MM.1S (cell line): ENCODE results near the gene NFATC1.

Experiments
- DNase-seq: peaks from one replicate; pipeline ENCODE4 v3.0.0-alpha.2; 2015
- H2AFZ ChIP-seq: fragments of 300-600 bp; sonication (generic); 2 replicates; pipeline ENCODE4 v1.6.0; 2016; ENCODE audit warnings: antibody characterized with exemption, low read length
- H3F3A ChIP-seq: fragments of 300-600 bp; sonication (generic); 2 replicates; pipeline ENCODE4 v1.6.1; 2016; ENCODE audit warnings: mild to moderate bottlenecking, antibody characterized with exemption, low read length, moderate library complexity, mixed read lengths; ENCODE audit not compliant: insufficient read depth
- H3K27ac ChIP-seq: fragments of 300-600 bp; sonication (generic); 2 replicates; pipeline ENCODE4 v1.5.1; 2016; ENCODE audit warnings: mild to moderate bottlenecking, low read length
- H3K27me3 ChIP-seq: fragments of 300-600 bp; sonication (generic); replicated peaks from 2 replicates; pipeline ENCODE4 v1.6.0; 2016; ENCODE audit warnings: low read length; ENCODE audit not compliant: insufficient read depth
- H3K36me3 ChIP-seq: fragments of 300-600 bp; sonication (generic); replicated peaks from 2 replicates; pipeline ENCODE4 v1.6.1; 2016; ENCODE audit warnings: mild to moderate bottlenecking, low read length, mixed read lengths; ENCODE audit not compliant: insufficient read depth
- H3K4me1 ChIP-seq: fragments of 300-600 bp; sonication (generic); 2 replicates; pipeline ENCODE4 v1.6.1; 2016; ENCODE audit warnings: low read length, mixed read lengths
- H3K4me2 ChIP-seq: fragments of 300-600 bp; sonication (generic); 2 replicates; pipeline ENCODE4 v1.6.0; 2016; ENCODE audit warnings: low read depth, low read length
- H3K4me3 ChIP-seq: fragments of 300-600 bp; sonication (generic); 2 replicates; pipeline ENCODE4 v1.5.1; 2016; ENCODE audit warnings: low read length, mixed read lengths
- H3K79me2 ChIP-seq: fragments of 300-600 bp; sonication (generic); 2 replicates; pipeline ENCODE4 v1.6.1; 2016; ENCODE audit warnings: mixed run types, low read length, mixed read lengths
- H3K9ac ChIP-seq: fragments of 300-600 bp; sonication (generic); 2 replicates; pipeline ENCODE4 v1.6.1; 2016; ENCODE audit warnings: low read length, mixed read lengths
- H3K9me2 ChIP-seq: fragments of 300-600 bp; sonication (generic); replicated peaks from 2 replicates; pipeline ENCODE4 v1.6.1; 2016; ENCODE audit warnings: mild to moderate bottlenecking, low read length, mixed read lengths; ENCODE audit not compliant: insufficient read depth
- H3K9me3 ChIP-seq: fragments of 300-600 bp; sonication (generic); replicated peaks from 2 replicates; pipeline ENCODE4 v1.6.1; 2016; ENCODE audit warnings: mild to moderate bottlenecking, low read length, mixed read lengths; ENCODE audit not compliant: insufficient read depth
- H4K20me1 ChIP-seq: fragments of 300-600 bp; sonication (generic); 2 replicates; pipeline ENCODE4 v1.6.1; 2016; ENCODE audit warnings: mild to moderate bottlenecking, low read length, moderate library complexity, mixed read lengths; ENCODE audit not compliant: insufficient read depth
- CTCF ChIP-seq: fragments of 300-600 bp; sonication (generic); IDR thresholded peaks from 2 replicates; pipeline ENCODE4 v1.5.1; 2016; ENCODE audit warnings: antibody characterized with exemption, low read length, mixed read lengths
- EZH2 ChIP-seq: fragments of 300-600 bp; sonication (generic); optimal IDR thresholded peaks from 2 replicates; pipeline ENCODE3; 2017; ENCODE audit warnings: low read depth, mild to moderate bottlenecking, antibody characterized with exemption, low read length, mixed read lengths
- EZH2phosphoT487 ChIP-seq: fragments of 300-600 bp; sonication (generic); IDR thresholded peaks from 2 replicates; pipeline ENCODE4 v1.6.1; 2018; ENCODE audit warnings: antibody characterized with exemption, low read length

The NFATC1 gene

DNA sequence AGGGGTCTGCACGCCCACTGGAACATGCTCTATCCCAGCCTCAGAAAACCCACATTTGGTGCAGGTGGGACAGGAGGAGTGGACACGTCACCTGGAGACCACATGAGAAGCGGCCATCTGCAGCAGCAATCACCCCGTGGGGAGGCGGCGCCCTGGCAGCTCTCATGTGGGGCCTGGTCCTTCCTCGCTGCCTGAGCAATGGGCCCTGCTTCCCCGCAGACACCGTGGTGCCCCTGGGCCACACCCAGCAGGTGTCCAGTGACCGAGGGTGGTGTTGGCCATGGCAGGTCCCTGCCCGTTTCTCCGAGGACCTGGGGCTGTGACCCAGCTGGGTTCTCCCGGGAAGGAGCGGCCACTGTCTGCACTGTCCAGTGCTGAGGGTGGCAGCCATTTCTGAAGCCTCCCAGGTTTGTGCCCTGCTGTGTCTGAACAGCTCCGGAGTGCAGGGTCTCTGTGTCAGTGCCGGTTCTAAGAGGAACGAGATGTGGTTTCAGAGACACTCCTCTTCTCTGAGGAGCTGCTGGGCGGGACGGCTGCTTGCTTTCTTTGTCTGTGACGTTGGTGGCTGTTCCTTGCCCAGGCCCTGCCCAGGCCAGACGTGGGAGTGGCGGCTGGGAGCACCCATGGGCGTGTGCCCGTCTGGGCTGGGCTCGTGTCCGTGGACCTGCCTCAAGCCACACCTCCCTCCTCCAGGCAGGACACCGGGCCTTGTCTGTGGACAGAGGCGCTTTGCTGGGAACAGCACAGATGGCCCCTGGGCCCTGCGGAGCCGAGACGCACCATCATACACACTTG, 44.8 kb downstream of the NFATC1 start:
- Histone ChIP-seq H3K4me1 (no peaks in the 10 kb centered on the region), H3K27me3 (no peaks in the 10 kb centered on the region), H3K9ac (no peak overlapping the region)

GRCh38 chr18:79441420-79441819, 45.7 kb downstream of the NFATC1 start:
- no peak overlapping the region for H3K9ac ChIP-seq
- H3K27ac ChIP-seq = no peak overlapping the region
- H3F3A ChIP-seq = no peaks in the 10 kb centered on the region
- no peaks in the 10 kb centered on the region for H3K9me3 ChIP-seq
- no peak for TF ChIP-seq EZH2phosphoT487
- H3K4me2 ChIP-seq = no peak overlapping the region
- no peak overlapping the region for H2AFZ ChIP-seq
- H3K9me2 ChIP-seq = no peaks in the 10 kb centered on the region
- no peaks in the 10 kb centered on the region for H3K27me3 ChIP-seq
- no peak for DNase-seq
- no peak overlapping the region for H3K4me3 ChIP-seq
- H3K36me3 ChIP-seq = no peaks in the 10 kb centered on the region
- H4K20me1 ChIP-seq = no peaks in the 10 kb centered on the region
- no peaks in the 10 kb centered on the region for H3K4me1 ChIP-seq
- no peaks in the 10 kb centered on the region for H3K79me2 ChIP-seq

More for the DNA sequence above, 44.8 kb downstream of the NFATC1 start:
- Histone ChIP-seq H2AFZ (no peak overlapping the region), H3K9me3 (no peaks in the 10 kb centered on the region), H3K4me2 (no peak overlapping the region), H4K20me1 (no peaks in the 10 kb centered on the region), H3K4me3 (no peak overlapping the region), H3K79me2 (no peaks in the 10 kb centered on the region), H3K36me3 (no peaks in the 10 kb centered on the region), H3F3A (no peaks in the 10 kb centered on the region), H3K27ac (no peak overlapping the region), H3K9me2 (no peaks in the 10 kb centered on the region)
- no peak for DNase-seq
- TF ChIP-seq EZH2 (no peak), EZH2phosphoT487 (no peak), CTCF (no peak)

- Histone ChIP-seq H2AFZ (no peak overlapping the region), H3F3A (no peaks in the 10 kb centered on the region), H3K9me3 (no peaks in the 10 kb centered on the region), H3K4me1 (no peaks in the 10 kb centered on the region), H3K79me2 (no peaks in the 10 kb centered on the region), H4K20me1 (no peaks in the 10 kb centered on the region), H3K4me2 (no peak overlapping the region), H3K36me3 (no peaks in the 10 kb centered on the region), H3K27ac (no peak overlapping the region), H3K27me3 (no peaks in the 10 kb centered on the region), H3K9me2 (no peaks in the 10 kb centered on the region), H3K4me3 (no peak overlapping the region), H3K9ac (no peak overlapping the region)
- DNase-seq = no peak
- TF ChIP-seq EZH2phosphoT487 = no peak
- TF ChIP-seq CTCF = no peak
- TF ChIP-seq EZH2 = no peak
Observed at GRCh38 chr18:79442508-79443221, 46.9 kb downstream of the NFATC1 start.

DNA sequence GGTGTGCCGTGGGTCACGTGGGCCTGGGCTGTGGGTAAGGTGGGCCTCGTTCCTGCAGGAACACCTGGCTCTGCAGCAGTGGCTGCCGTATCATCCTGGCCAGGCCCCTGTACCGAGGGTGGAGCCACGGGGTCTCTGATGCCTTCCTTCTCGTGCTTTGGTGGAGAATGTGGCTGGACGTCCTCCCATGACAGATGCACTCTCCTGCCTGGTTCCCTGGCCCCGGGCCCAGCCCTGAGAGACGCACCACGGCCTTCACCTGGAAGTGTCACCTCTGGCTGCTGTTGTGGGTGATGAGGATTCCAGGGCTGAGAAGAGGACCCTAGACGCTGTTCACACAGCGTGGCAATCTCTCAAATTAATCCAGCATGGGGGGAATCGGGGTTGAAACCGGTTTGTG, 49.5 kb downstream of the NFATC1 start:
- Histone ChIP-seq H3K9me2 (no peaks in the 10 kb centered on the region), H3K4me1 (no peaks in the 10 kb centered on the region), H3K79me2 (no peaks in the 10 kb centered on the region), H2AFZ (no peak overlapping the region), H3K4me3 (no peak overlapping the region), H3K36me3 (no peaks in the 10 kb centered on the region), H3K4me2 (no peak overlapping the region), H3K9me3 (no peaks in the 10 kb centered on the region), H4K20me1 (no peaks in the 10 kb centered on the region), H3F3A (no peaks in the 10 kb centered on the region), H3K9ac (no peak overlapping the region), H3K27me3 (no peaks in the 10 kb centered on the region), H3K27ac (no peak overlapping the region)
- no peak for DNase-seq
- TF ChIP-seq EZH2 = no peak
- TF ChIP-seq CTCF = no peak
- TF ChIP-seq EZH2phosphoT487 = no peak
